AG10803 (cell line): ENCODE data around the gene MCM5.
A peak's percentile ranks its signal among the peaks of the same experiment; 100 is the strongest.
"Not testable (repeated sequence)": the region's sequence is repeated elsewhere in the genome, so short reads cannot be mapped to it uniquely, and the experiment has no call there.

Source experiments
- DNase-seq: peaks from one replicate; pipeline ENCODE4 v3.0.0; 2010; ENCODE audit warnings: low read depth
- H3K4me3 ChIP-seq: 2 replicates; pipeline ENCODE4 v1.5.1; 2011; ENCODE audit warnings: mild to moderate bottlenecking, low read length, control low read depth
- TF ChIP-seq, protein P1 (sequence below): conservative IDR thresholded peaks from 2 replicates; pipeline ENCODE4 v1.5.1; 2011; ENCODE audit warnings: mild to moderate bottlenecking, low read length, control low read depth, inconsistent platforms

The MCM5 gene

DNA sequence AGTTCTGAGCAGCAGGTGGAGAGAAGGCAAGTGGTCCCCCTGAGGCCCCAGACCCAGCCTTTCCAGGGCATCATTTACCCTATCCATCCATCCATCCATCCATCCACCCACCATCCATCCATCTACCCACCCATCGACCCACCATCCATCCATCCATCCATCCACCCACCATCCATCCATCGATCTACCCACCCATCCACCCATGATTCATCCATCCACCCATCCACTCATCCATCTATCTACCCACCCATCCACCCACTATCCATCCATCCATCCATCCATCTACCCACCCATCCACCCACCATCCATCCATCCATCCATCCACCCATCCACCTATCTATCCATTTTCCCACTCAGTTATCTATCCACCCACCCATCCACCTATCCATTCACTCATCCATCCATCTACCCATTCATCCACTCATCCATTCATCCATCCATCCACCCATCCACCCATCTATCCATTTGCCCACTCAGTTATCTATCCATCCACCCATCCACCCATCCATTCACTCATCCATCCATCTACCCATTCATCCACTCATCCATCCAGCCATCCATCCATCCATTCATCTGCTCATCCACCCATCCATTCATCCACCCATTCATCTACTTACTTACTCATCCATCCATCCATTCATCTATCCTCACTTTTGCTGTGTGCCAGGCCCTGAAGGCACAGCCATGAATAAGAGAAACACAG, 63.4 kb downstream of the MCM5 start:
- TF ChIP-seq, protein P1, sequence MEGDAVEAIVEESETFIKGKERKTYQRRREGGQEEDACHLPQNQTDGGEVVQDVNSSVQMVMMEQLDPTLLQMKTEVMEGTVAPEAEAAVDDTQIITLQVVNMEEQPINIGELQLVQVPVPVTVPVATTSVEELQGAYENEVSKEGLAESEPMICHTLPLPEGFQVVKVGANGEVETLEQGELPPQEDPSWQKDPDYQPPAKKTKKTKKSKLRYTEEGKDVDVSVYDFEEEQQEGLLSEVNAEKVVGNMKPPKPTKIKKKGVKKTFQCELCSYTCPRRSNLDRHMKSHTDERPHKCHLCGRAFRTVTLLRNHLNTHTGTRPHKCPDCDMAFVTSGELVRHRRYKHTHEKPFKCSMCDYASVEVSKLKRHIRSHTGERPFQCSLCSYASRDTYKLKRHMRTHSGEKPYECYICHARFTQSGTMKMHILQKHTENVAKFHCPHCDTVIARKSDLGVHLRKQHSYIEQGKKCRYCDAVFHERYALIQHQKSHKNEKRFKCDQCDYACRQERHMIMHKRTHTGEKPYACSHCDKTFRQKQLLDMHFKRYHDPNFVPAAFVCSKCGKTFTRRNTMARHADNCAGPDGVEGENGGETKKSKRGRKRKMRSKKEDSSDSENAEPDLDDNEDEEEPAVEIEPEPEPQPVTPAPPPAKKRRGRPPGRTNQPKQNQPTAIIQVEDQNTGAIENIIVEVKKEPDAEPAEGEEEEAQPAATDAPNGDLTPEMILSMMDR: no peak
- H3K4me3 ChIP-seq: no peak overlapping the region
- DNase-seq: no peak

DNA sequence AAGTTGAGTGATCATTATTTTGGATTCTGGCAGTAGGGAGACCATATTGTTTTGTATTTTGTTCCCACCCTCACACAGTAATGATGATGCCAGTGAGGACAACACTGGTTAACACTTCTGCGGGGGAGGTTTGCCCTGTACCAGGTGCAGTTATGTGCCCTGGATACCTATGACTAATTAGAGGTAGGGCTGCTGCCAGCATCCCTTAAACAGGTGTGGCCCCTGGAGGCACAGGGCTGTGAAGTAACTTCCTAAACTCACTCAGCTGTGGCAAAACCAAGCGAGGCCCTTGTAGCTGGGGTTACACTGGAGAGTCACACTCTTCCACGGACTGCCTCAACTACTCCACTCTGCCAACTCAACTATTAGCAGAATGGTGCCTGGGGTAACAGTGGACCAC, 64.5 kb downstream of the MCM5 start:
- TF ChIP-seq, protein P1: no peak
- no peak overlapping the region for H3K4me3 ChIP-seq
- DNase-seq: no peak

DNA sequence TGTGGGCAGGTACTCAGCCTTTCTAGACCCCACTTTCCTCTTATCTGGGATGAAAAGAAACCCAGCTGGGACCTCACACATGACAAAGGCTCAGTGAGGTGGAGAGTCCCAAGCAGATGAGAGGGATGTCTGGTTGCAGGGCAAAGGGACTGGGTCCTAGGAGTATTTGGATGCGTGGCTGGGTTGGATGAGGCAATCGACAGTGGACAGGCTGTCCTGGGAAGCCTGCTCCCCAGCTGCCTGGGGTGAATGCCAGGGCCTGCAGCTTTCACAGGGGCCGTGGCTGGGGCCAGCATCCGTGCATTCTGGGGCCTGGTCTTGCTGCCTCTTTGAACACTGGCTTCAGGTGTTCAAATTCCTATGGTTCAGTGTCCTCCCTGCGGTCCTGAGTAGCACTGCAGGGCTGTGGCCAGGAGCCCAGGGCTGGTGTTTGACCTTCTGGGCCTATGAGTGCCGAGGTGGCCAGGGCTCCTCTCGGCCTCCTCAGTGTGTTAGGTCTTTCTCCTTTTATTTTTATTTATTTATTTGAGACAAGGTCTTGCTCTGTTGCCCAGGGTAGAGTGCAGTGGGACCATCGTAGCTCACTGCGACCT, 65.3 kb downstream of the MCM5 start:
- DNase-seq: peak; percentile 28
- TF ChIP-seq, protein P1: no peak
- no peak overlapping the region for H3K4me3 ChIP-seq

DNA sequence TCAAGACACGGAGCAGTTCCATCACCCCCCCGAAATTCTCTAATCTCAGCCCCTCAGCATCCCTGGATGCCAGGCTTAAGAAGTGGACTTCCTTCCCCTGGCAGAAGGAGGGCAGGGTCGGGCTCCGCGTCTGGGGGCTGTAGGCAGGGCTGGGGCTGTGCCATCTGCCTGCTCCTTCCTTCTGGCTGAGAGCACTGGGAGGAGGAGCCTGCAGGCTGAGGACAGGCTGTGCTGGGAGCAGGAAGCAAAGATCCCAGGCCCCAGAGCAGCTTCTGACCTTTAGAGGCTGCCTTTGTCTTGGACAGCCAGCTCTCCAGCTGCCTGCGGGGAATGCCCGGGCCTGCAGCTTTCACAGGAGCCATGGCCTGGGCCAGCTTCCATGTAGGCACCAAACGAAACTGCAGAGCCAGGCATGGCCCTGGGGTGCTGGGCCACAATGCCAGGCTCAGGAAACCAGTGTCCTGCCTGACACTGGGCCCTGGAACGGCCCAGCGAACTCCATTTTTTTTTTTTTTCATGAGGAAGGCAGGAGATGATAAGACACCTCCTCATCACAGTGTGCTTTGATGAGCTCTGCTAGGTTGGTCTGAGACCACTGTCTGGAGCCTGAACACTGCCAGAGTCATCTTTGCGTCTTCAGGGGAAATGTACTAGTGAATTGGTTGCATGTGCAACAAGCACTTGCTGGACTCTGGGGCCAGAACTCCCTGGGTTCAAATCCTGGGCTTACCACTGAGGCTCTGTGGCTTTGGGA, 67.9 kb downstream of the MCM5 start:
- TF ChIP-seq, protein P1: no peak
- H3K4me3 ChIP-seq: no peak overlapping the region
- DNase-seq: peak; percentile 53

DNA sequence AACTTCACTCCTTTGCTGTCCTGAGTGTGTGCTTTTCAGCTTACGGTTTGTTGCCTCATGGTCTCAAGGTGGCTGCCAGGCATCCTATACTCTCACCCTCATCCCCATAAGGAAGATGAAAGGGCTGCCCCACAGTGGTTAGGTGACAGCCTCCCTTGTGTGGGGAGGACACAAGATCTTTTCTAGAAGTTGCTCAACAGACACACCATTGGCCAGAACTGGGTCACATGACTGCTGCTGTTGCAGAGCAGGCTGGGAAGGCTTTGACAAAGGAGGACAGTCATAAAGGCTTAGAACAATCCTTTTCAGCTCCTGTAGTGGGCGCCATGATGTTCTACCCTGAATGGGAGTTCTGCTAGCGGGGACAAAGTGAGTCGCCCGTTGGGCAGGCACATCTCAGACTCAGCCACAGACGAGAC, 71.0 kb downstream of the MCM5 start:
- TF ChIP-seq, protein P1: no peak

DNA sequence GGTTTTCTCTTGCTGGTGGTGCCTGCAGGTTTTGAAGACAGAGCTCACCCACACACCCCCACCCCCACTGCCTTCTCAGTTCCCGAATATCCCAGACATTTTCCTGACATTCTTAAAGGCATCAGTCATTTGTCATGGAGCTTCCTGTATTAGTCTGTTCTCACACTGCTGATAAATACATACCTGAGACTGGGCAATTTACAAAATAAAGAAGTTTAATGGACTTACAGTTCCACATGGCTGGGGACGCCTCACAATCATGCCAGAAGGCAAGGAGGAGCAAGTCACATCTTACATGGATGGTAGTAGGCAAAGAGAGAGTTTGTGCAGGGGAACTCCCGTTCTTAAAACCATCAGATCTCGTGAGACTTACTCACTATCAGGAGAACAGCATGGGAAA, 71.6 kb downstream of the MCM5 start:
- not testable (repeated sequence) for H3K4me3 ChIP-seq, DNase-seq

More for the DNA sequence above, 71.0 kb downstream of the MCM5 start:
- DNase-seq: no peak
- H3K4me3 ChIP-seq: no peak overlapping the region

DNA sequence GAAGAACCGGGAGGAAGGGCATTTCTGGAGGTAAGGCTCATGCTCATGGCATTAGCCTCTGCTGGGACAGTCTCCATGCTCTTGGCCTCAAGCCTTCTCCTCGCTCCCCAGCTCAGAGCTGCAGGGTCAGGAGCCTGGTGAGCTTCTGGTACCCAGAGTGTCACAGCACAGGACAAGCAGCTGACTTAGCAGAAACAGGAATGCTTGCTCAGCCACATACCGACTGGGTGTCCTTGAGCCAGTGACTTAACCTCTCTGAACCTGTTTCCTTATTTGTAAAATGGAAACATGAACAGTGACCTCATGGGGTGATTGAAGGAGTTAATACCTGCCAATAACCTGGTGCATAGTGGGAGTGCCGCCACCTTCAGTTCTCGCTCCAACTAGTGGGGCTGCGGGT, 72.5 kb downstream of the MCM5 start:
- TF ChIP-seq, protein P1: no peak
- no peak overlapping the region for H3K4me3 ChIP-seq
- DNase-seq: no peak
